HEK293T (cell line): ENCODE measurements around the gene SUCLG2.

Experiments
- ARNT ChIP-seq: fragments of 450-650 bp; IDR thresholded peaks from 2 replicates; pipeline ENCODE4 v1.6.1; 2017; ENCODE audit warnings: mild to moderate bottlenecking
- L3MBTL2 ChIP-seq: fragments of 450-650 bp; conservative IDR thresholded peaks from 2 replicates; pipeline ENCODE4 v1.6.1; 2016; ENCODE audit warnings: mild to moderate bottlenecking
- LEF1 ChIP-seq: fragments of 450-650 bp; IDR thresholded peaks from 2 replicates; pipeline ENCODE4 v1.6.1; 2017; ENCODE audit warnings: mild to moderate bottlenecking, borderline replicate concordance
- SUZ12 ChIP-seq: fragments of 450-650 bp; IDR thresholded peaks from 2 replicates; pipeline ENCODE4 v1.6.1; 2016; ENCODE audit warnings: mild to moderate bottlenecking
- ZNF384 ChIP-seq: fragments of 450-650 bp; IDR thresholded peaks from 2 replicates; pipeline ENCODE4 v1.6.1; 2016
- TF ChIP-seq, protein P1 (sequence below): fragments of 450-650 bp; IDR thresholded peaks from 2 replicates; pipeline ENCODE4 v1.6.1; 2016

DNA sequence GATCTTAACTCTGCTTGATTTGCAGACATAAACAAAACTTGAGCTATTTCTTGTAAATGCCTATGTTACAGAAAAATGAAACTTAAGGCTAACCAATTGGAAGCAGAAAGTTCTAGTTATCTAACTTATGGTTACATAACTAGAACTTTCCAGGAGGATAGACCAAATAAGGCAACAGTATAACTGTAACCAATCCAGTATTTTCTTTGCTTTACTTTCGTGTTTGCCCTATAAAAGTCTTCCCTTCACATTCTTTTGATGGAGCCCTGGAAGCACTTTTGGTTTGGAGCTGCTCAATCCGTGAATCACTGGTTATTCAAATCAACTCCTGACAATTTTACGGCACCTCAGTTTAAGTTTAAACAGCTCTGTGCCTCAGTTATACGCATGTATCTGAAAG is 164.6 kb downstream of the SUCLG2 start:
- TF ChIP-seq ZNF384 (no peak), ARNT (no peak), SUZ12 (no peak), LEF1 (no peak), L3MBTL2 (no peak)
- TF ChIP-seq, protein P1, sequence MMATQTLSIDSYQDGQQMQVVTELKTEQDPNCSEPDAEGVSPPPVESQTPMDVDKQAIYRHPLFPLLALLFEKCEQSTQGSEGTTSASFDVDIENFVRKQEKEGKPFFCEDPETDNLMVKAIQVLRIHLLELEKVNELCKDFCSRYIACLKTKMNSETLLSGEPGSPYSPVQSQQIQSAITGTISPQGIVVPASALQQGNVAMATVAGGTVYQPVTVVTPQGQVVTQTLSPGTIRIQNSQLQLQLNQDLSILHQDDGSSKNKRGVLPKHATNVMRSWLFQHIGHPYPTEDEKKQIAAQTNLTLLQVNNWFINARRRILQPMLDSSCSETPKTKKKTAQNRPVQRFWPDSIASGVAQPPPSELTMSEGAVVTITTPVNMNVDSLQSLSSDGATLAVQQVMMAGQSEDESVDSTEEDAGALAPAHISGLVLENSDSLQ, result no peak
